ENCODE measurements around the gene HSD3B7.
"Not testable (repeated sequence)": the region's sequence is repeated elsewhere in the genome, so short reads cannot be mapped to it uniquely, and the experiment has no call there.

- TF ChIP-seq SMC3 (IDR thresholded peaks at IDR 0.05; ENCODE audit: borderline replicate concordance, low read length); HDAC2 (IDR thresholded peaks at IDR 0.05); SRF (IDR thresholded peaks at IDR 0.05; ENCODE audit: low read depth in 2 of 2, low read length in 2 of 2); MYC (IDR thresholded peaks at IDR 0.05; ENCODE audit: insufficient read depth, insufficient read length, insufficient replicate concordance, low read length, severe bottlenecking); ESRRA (IDR thresholded peaks at IDR 0.05; ENCODE audit: low read length); FOS (IDR thresholded peaks at IDR 0.05; ENCODE audit: borderline replicate concordance, extremely low read depth, insufficient read length); CTCF (IDR thresholded peaks at IDR 0.05 in 2 of 3, conservative IDR thresholded peaks at IDR 0.05 in 1 of 3; ENCODE audit: control insufficient read depth in 2 of 3, extremely low read depth in 1 of 3, insufficient read depth in 1 of 3, low read depth in 3 of 3, low read length in 3 of 3); CBX5 (IDR thresholded peaks at IDR 0.05; ENCODE audit: low read depth): not testable (repeated sequence)
Observed at GRCh38 chr16:30939571-30939970, 45.4 kb upstream of the HSD3B7 start.
